HG03432 (cell line): ENCODE measurements around the gene BNIP1.
"Not testable (repeated sequence)": the region's sequence is repeated elsewhere in the genome, so short reads cannot be mapped to it uniquely, and the experiment has no call there.

ENCODE experiments used
- ATAC-seq: cut with Tn5 transposase; IDR thresholded peaks from one replicate; pipeline ENCODE4 v1.9.1; 2021; ENCODE audit warnings: mild to moderate bottlenecking, moderate library complexity; ENCODE audit not compliant: unreplicated experiment

The BNIP1 gene

GRCh38 chr5:173144200-173145176 is at the start of gene BNIP1:
BNIP1 (plus strand) TSS chr5:173144531; CDS start chr5:173144546, 15 bp downstream.
- peak; percentile 91 for ATAC-seq

- no peak for ATAC-seq
Measured at GRCh38 chr5:173098787-173099186, 45.5 kb upstream of the BNIP1 start.

- no peak for ATAC-seq
Measured at GRCh38 chr5:173099461-173099860, 44.9 kb upstream of the BNIP1 start.

- no peak for ATAC-seq
Measured at GRCh38 chr5:173101245-173101644, 43.1 kb upstream of the BNIP1 start.

GRCh38 chr5:173103411-173103810 is 40.9 kb upstream of the BNIP1 start:
- ATAC-seq = no peak

GRCh38 chr5:173108914-173109313 is 35.4 kb upstream of the BNIP1 start:
- no peak for ATAC-seq

- ATAC-seq = no peak
Measured at GRCh38 chr5:173114536-173114935, 29.8 kb upstream of the BNIP1 start.

GRCh38 chr5:173119719-173120118 is 24.6 kb upstream of the BNIP1 start:
- no peak for ATAC-seq

- ATAC-seq = no peak
Measured at GRCh38 chr5:173123416-173123815, 20.9 kb upstream of the BNIP1 start.

- not testable (repeated sequence) for ATAC-seq
Measured at GRCh38 chr5:173132166-173132565, 12.2 kb upstream of the BNIP1 start.

GRCh38 chr5:173138707-173139106 is 5.6 kb upstream of the BNIP1 start:
- no peak for ATAC-seq

- ATAC-seq = no peak
Measured at GRCh38 chr5:173139631-173140030, 4.7 kb upstream of the BNIP1 start.

- no peak for ATAC-seq
Measured at GRCh38 chr5:173140769-173141168, 3.6 kb upstream of the BNIP1 start.

- no peak for ATAC-seq
Measured at GRCh38 chr5:173143567-173143966, 764 bp upstream of the BNIP1 start.

GRCh38 chr5:173148354-173148753 is 4.0 kb downstream of the BNIP1 start:
- no peak for ATAC-seq

- ATAC-seq = no peak
Measured at GRCh38 chr5:173152547-173152946, 8.2 kb downstream of the BNIP1 start.

GRCh38 chr5:173153842-173154241 is 9.5 kb downstream of the BNIP1 start:
- ATAC-seq = no peak

GRCh38 chr5:173154619-173155018 is 10.3 kb downstream of the BNIP1 start:
- not testable (repeated sequence) for ATAC-seq

- ATAC-seq = no peak
Measured at GRCh38 chr5:173155912-173156311, 11.6 kb downstream of the BNIP1 start.

- no peak for ATAC-seq
Measured at GRCh38 chr5:173158366-173158765, 14.0 kb downstream of the BNIP1 start.

GRCh38 chr5:173159256-173159655 is 14.9 kb downstream of the BNIP1 start:
- ATAC-seq = no peak

GRCh38 chr5:173161148-173161547 is 16.8 kb downstream of the BNIP1 start:
- ATAC-seq = no peak
